ENCODE results near the gene ETFA. TPM values are rescaled to one million over a fixed set of nuclear protein-coding genes. Genes with fewer than 3 reads are reported as not detected.

ETFA gene
- total RNA-seq: 498 TPM
- long read RNA-seq, transcript ETFA-202 (11 exons, 1,346 nt): minor isoform, 23 of 230 reads
- long read RNA-seq, transcript ETFA-203 (12 exons, 2,287 nt): major isoform, 185 of 230 reads
- long read RNA-seq, partial matches to known transcripts: 3 of 230 reads
- long read RNA-seq, other reads (novel, unspliced or antisense): 17 of 230 reads

GRCh38 chr15:76311100-76311953, at the start of gene ETFA:
Gene ETFA (minus strand): TSS chr15:76311469. CDS start chr15:76311388, 81 bp downstream.
- intact Hi-C loops (cut with DNase I): no loop called here
- DNase-seq (ENCODE audit: missing footprints): peak; percentile 98
- peak; percentile 98 for ATAC-seq

- no peak for DNase-seq (ENCODE audit: missing footprints)
- intact Hi-C loops (cut with DNase I): no loop called here
- ATAC-seq: no peak
Measured at GRCh38 chr15:76360416-76360815, 49.1 kb upstream of the ETFA start.

- intact Hi-C loops (cut with DNase I): no loop called here
- ATAC-seq (no peak), DNase-seq (ENCODE audit: missing footprints) (no peak)
Measured at GRCh38 chr15:76359152-76359551, 47.9 kb upstream of the ETFA start.

DNA sequence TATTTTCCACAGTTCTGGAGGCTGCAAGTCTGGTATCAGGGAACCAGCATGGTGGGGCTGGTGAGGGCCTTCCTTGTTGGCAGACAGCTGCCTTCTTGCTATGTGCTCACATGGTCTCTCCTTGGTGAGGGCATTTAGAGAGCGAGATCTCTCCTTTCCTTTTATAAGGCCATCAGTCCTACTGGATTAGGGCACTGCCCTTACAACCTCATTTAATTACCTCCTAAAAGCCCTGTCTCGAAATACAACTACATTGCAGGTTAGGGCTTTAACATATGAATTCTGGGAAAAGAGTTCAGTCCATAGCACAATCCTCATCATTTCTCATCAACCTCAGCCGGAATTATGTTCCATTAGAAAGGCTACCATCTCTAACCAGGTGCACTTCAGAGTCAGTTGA, 47.2 kb upstream of the ETFA start:
- DNase-seq (ENCODE audit: missing footprints): no peak
- ATAC-seq: no peak
- intact Hi-C loops (cut with DNase I): no loop called here

GRCh38 chr15:76354823-76355440, 43.7 kb upstream of the ETFA start:
- DNase-seq (ENCODE audit: missing footprints) (no peak), ATAC-seq (no peak)
- intact Hi-C loops (cut with DNase I): no loop called here

- no peak for ATAC-seq
Measured at GRCh38 chr15:76353903-76354302, 42.6 kb upstream of the ETFA start.

GRCh38 chr15:76353023-76353577, 41.8 kb upstream of the ETFA start:
- no peak for ATAC-seq
- DNase-seq (ENCODE audit: missing footprints): no peak
- intact Hi-C loops (cut with DNase I): no loop called here

More at GRCh38 chr15:76353903-76354302, 42.6 kb upstream of the ETFA start:
- DNase-seq (ENCODE audit: missing footprints): no peak
- intact Hi-C loops (cut with DNase I): no loop called here

DNA sequence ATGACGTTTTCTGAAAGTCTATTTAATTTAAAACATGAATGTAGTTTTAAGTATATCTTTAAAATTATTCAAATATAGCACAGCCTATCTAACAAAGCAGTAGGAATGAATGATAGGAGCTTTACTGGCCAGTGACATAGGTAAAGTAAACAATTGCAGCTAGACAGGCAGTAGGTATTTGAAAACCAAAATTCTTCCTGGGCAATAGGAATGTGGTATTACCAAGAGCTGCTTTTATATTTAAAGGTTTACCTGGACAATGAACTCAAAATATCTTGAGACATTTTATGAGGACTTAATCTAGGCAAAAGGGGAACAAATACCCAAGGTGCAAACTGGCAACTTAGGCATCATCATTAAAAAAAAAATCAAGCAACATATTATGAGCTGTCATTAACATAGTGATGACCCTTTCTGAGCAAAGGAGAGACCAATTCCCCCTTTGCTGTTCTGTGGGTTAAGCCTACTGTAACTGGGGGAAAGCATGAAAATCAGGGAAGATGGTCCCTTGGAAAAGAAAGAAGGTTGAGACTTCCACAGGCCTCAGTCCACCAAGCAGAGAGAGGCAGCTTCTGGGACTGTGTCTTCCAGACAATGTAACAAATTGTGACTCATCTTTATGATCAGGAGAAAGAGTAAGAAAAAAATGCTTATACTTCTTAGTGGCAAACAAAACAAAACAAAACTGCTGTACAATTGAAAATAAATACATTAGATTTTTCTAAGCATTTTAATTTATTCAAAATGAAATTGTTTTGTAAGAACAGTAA, 38.2 kb upstream of the ETFA start:
- DNase-seq (ENCODE audit: missing footprints): no peak
- intact Hi-C loops (cut with DNase I): no loop called here
- no peak for ATAC-seq

- DNase-seq (ENCODE audit: missing footprints): no peak
Measured at GRCh38 chr15:76347482-76348055, 36.3 kb upstream of the ETFA start.

GRCh38 chr15:76346669-76347481, 35.6 kb upstream of the ETFA start:
- DNase-seq (ENCODE audit: missing footprints) (no peak), ATAC-seq (no peak)
- intact Hi-C loops (cut with DNase I): no loop called here

More at GRCh38 chr15:76347482-76348055, 36.3 kb upstream of the ETFA start:
- ATAC-seq: no peak
- intact Hi-C loops (cut with DNase I): no loop called here

GRCh38 chr15:76345880-76346668, 34.8 kb upstream of the ETFA start:
- ATAC-seq: no peak
- intact Hi-C loops (cut with DNase I): no loop called here
- DNase-seq (ENCODE audit: missing footprints): no peak

DNA sequence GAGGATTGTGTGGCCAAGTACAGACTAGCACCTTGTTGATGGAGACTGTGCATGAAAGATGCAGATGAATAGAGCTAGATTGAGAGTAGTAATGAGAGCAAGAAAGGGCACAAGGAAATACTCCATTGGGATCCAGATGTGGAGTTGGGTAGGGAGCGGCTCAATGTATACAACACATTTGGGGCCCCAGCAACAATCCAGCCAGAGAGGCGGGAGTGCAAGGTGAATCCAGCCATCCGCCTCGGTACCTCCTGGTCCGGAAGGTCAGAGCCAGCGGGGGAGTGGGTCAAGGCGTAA, 34.3 kb upstream of the ETFA start:
- DNase-seq (ENCODE audit: missing footprints) (no peak), ATAC-seq (no peak)
- intact Hi-C loops (cut with DNase I): no loop called here

DNA sequence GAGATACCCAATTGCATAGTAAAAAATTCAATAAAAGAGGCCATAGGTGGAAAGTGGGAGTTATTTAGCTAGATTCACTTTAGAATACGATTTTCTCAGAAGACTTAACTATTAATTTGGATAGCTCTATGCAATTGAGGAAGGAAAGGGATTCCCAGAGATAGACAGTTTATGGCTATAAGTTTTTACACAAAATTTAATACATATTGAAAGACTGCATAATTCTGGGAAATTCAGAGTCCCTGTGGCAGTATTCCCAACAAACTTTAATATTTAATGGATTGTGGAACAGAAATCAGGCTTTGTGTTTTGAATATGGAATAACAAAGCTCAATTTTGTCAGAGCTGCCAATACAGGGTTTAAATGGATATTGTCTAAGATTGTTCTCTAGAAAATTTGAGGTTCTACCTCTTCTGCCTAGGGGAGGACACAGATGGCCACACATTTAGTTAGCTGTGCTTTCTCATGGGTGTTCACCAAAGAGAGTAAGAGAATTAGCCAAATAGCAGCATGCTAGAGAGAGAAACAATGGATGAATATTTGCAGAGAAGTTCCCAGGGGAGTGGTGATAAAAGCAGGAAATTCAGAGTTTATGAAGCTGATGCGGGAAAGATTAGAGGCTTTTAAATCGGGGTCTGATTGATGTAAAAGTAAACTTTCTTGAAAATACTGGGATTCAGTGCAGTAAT, 33.8 kb upstream of the ETFA start:
- DNase-seq (ENCODE audit: missing footprints) (no peak), ATAC-seq (no peak)
- intact Hi-C loops (cut with DNase I): no loop called here

DNA sequence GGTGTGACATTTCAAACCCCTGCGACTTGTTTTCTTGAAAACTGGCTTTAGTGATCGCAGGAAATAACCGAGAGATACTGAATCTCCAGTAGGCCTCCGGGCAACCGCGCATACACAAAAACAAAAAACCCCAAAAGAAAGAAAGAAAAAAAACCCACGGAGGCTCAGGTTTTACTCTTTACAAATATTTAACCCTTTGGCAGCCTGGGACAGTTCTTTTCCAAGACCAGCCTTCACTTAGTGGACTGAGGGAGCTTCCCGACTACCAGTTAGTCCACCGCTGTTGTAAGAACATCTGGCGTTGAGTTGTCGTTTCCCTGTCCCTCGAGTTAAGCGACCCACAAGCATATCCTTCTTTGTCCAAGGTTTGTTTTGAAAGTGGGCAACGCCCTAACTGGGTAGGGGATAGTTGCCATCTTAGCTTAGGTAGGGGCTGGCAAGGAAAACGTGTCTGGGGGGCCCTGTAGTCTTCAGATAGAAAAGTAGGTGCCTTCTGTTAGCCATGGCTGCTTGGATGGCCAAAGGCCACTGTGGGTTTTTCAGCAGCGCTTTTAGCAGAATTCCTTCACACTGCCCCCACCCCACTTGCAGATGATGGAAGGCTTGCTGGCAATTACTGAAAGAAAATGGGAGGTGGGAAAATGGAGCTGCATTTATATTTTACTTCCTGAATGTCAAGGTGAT, 32.2 kb upstream of the ETFA start:
- DNase-seq (ENCODE audit: missing footprints) (no peak), ATAC-seq (no peak)
- intact Hi-C loops (cut with DNase I): no loop called here

- DNase-seq (ENCODE audit: missing footprints): no peak
- intact Hi-C loops (cut with DNase I): no loop called here
- no peak for ATAC-seq
Measured at GRCh38 chr15:76342382-76343201, 31.3 kb upstream of the ETFA start.

GRCh38 chr15:76342058-76342381, 30.8 kb upstream of the ETFA start:
- intact Hi-C loops (cut with DNase I): no loop called here
- ATAC-seq (no peak), DNase-seq (ENCODE audit: missing footprints) (no peak)
